Skin epidermis (tissue), 12 donors: Measurements from ENCODE around the gene TXN.
"Not testable (repeated sequence)": the region's sequence is repeated elsewhere in the genome, so short reads cannot be mapped to it uniquely, and the experiment has no call there.

ENCODE experiments used
- H3K27ac ChIP-seq, 21 experiments: fragments of 200-600 bp; sonication (generic) in 11 of 21; one replicate each; pipeline ENCODE4 v1.5.0; 2020; ENCODE audit warnings: mild to moderate bottlenecking in 3 of 21, inconsistent platforms in 2 of 21, moderate library complexity in 2 of 21
- H3K4me3 ChIP-seq, 7 experiments: fragments of 200-600 bp; sonication (generic) in 2 of 7; one replicate each; pipeline ENCODE4 v1.5.0; 2020; ENCODE audit warnings: inconsistent platforms in 2 of 7, mild to moderate bottlenecking in 2 of 7, moderate library complexity in 1 of 7

TXN gene

GRCh38 chr9:110259566-110259965 is 3.3 kb upstream of the TXN start:
- Histone ChIP-seq H3K27ac (no peak overlapping the region), H3K4me3 (no peak overlapping the region)

- H3K27ac ChIP-seq: peak overlapping the region in 2 of 21 experiments; percentile 7 to 39
- H3K4me3 ChIP-seq: no peak overlapping the region
Measured at GRCh38 chr9:110258690-110259091, 2.4 kb upstream of the TXN start.

GRCh38 chr9:110257956-110258355 is 1.6 kb upstream of the TXN start:
- H3K4me3 ChIP-seq: no peak overlapping the region
- peak overlapping the region in 15 of 21 experiments; percentile 77 to 99 (median 95) for H3K27ac ChIP-seq

GRCh38 chr9:110257097-110257841 is 962 bp upstream of the TXN start:
- Histone ChIP-seq H3K27ac (peak overlapping the region in 20 of 21 experiments; percentile 77 to 99 (median 95)), H3K4me3 (peak overlapping the region; percentile 72 to 93 (median 83))

- Histone ChIP-seq H3K4me3 (peak overlapping the region; percentile 72 to 93 (median 83)), H3K27ac (peak overlapping the region; percentile 64 to 99 (median 95))
Measured at GRCh38 chr9:110255463-110256379, 586 bp downstream of the TXN start.

- Histone ChIP-seq H3K27ac (peak overlapping the region; percentile 64 to 99 (median 95)), H3K4me3 (peak overlapping the region; percentile 72 to 93 (median 83))
Measured at GRCh38 chr9:110255034-110255462, 1.3 kb downstream of the TXN start.

GRCh38 chr9:110254500-110254899 is 1.8 kb downstream of the TXN start:
- peak overlapping the region in 18 of 21 experiments; percentile 85 to 99 (median 95) for H3K27ac ChIP-seq
- peak overlapping the region in 6 of 7 experiments; percentile 77 to 93 (median 85) for H3K4me3 ChIP-seq

- Histone ChIP-seq H3K4me3 (no peak overlapping the region), H3K27ac (peak overlapping the region in 1 of 21 experiments; percentile 41)
Measured at GRCh38 chr9:110252509-110253139, 3.7 kb downstream of the TXN start.

- H3K27ac ChIP-seq: peak overlapping the region in 1 of 21 experiments; percentile 14
- not testable (repeated sequence) for H3K4me3 ChIP-seq
Measured at GRCh38 chr9:110251770-110252169, 4.5 kb downstream of the TXN start.

- Histone ChIP-seq H3K4me3 (no peak overlapping the region), H3K27ac (no peak overlapping the region)
Measured at GRCh38 chr9:110251212-110251611, 5.1 kb downstream of the TXN start.

- H3K4me3 ChIP-seq: no peak overlapping the region
- H3K27ac ChIP-seq: no peak overlapping the region
Measured at GRCh38 chr9:110249603-110250002, 6.7 kb downstream of the TXN start.

- Histone ChIP-seq H3K4me3 (no peak overlapping the region), H3K27ac (no peak overlapping the region)
Measured at GRCh38 chr9:110248361-110248760, 7.9 kb downstream of the TXN start.

- no peak overlapping the region for H3K27ac ChIP-seq
- H3K4me3 ChIP-seq: no peak overlapping the region
Measured at GRCh38 chr9:110246214-110246613, 10.1 kb downstream of the TXN start.

GRCh38 chr9:110244616-110245015 is 11.7 kb downstream of the TXN start:
- Histone ChIP-seq H3K4me3 (no peak overlapping the region), H3K27ac (no peak overlapping the region)

- no peak overlapping the region for H3K27ac ChIP-seq
- H3K4me3 ChIP-seq: no peak overlapping the region
Measured at GRCh38 chr9:110241858-110242321, 14.4 kb downstream of the TXN start.

GRCh38 chr9:110241260-110241857 is 14.9 kb downstream of the TXN start:
- H3K4me3 ChIP-seq: no peak overlapping the region
- no peak overlapping the region for H3K27ac ChIP-seq

GRCh38 chr9:110240198-110240597 is 16.1 kb downstream of the TXN start:
- Histone ChIP-seq H3K4me3 (no peak overlapping the region), H3K27ac (no peak overlapping the region)

GRCh38 chr9:110228321-110228720 is 28.0 kb downstream of the TXN start:
- no peak overlapping the region for H3K27ac ChIP-seq
- no peak overlapping the region for H3K4me3 ChIP-seq

GRCh38 chr9:110224583-110224982 is 31.7 kb downstream of the TXN start:
- Histone ChIP-seq H3K27ac (no peak overlapping the region), H3K4me3 (no peak overlapping the region)

GRCh38 chr9:110220809-110221208 is 35.5 kb downstream of the TXN start:
- H3K27ac ChIP-seq: no peak overlapping the region
- no peak overlapping the region for H3K4me3 ChIP-seq
